Caco-2 (cell line): ENCODE results near the gene SF3A2. TPM values are rescaled to one million over a fixed set of nuclear protein-coding genes. Genes with fewer than 3 reads are reported as not detected.

Experiments
- BruUV-seq: library from RNA; stranded (reverse); fragments of 400-500 nt; replicated peaks from 2 replicates; lab custom pipeline; 2021; lab: Mats Ljungman, UMichigan
- CTCF ChIA-PET: fragments of 300-600 bp; sonication (Branson Sonifier 250); formaldehyde crosslinking; loops from one replicate; lab custom pipeline; 2022; ENCODE audit warnings: antibody characterized with exemption; lab: Charles Lee
- POLR2A ChIA-PET: fragments of 300-600 bp; sonication (Branson Sonifier 250); formaldehyde crosslinking; loops from one replicate; lab custom pipeline; 2022; ENCODE audit warnings: antibody characterized with exemption; lab: Charles Lee
- DNase-seq, 2 experiments: peaks; one replicate each; pipeline versions ENCODE4 v3.0.0 to v3.0.0-alpha.2; 2020 to 2022
- H3K27me3 ChIP-seq: replicated peaks from 2 replicates; pipeline ENCODE4 v1.6.0; 2011; ENCODE audit warnings: low read length; ENCODE audit not compliant: control insufficient read depth, insufficient read depth
- H3K36me3 ChIP-seq: 2 replicates; pipeline ENCODE4 v1.5.1; 2011; ENCODE audit warnings: low read length; ENCODE audit not compliant: control insufficient read depth, insufficient read depth
- H3K4me1 ChIP-seq: fragments of 250-450 bp; sonication (Bioruptor Pico); 2 replicates; pipeline ENCODE4 v1.5.1; 2020; ENCODE audit warnings: mild to moderate bottlenecking
- H3K4me3 ChIP-seq: 2 replicates; pipeline ENCODE4 v1.5.1; 2011; ENCODE audit warnings: low read depth, mild to moderate bottlenecking, control low read depth, low read length
- H3K9me3 ChIP-seq: fragments of 250-450 bp; sonication (Bioruptor Pico); 2 replicates; pipeline ENCODE4 v1.5.1; 2020; ENCODE audit warnings: mild to moderate bottlenecking, moderate library complexity
- H3K27ac Mint-ChIP-seq: one replicate; pipeline ENCODE4 v1.8.0; 2022; ENCODE audit warnings: mixed read lengths; ENCODE audit not compliant: unreplicated experiment
- H3K27me3 Mint-ChIP-seq: one replicate; pipeline ENCODE4 v1.8.0; 2022; ENCODE audit warnings: mixed read lengths; ENCODE audit not compliant: insufficient read depth, unreplicated experiment
- H3K36me3 Mint-ChIP-seq: one replicate; pipeline ENCODE4 v1.8.0; 2022; ENCODE audit warnings: mild to moderate bottlenecking, mixed read lengths; ENCODE audit not compliant: insufficient read depth, unreplicated experiment
- H3K4me1 Mint-ChIP-seq: one replicate; pipeline ENCODE4 v1.8.0; 2022; ENCODE audit warnings: low read depth, mixed read lengths; ENCODE audit not compliant: unreplicated experiment
- H3K4me3 Mint-ChIP-seq: one replicate; pipeline ENCODE4 v1.8.0; 2022; ENCODE audit warnings: mild to moderate bottlenecking, moderate library complexity, mixed read lengths; ENCODE audit not compliant: unreplicated experiment
- H3K9me3 Mint-ChIP-seq: one replicate; pipeline ENCODE4 v1.8.0; 2022; ENCODE audit warnings: mixed read lengths; ENCODE audit not compliant: unreplicated experiment
- CTCF ChIP-seq, 2 experiments: fragments of 200-600 bp in 1 of 2; IDR thresholded peaks; 1 replicate in 1 of 2; 2 replicates in 1 of 2; pipeline versions ENCODE4 v1.5.1 to v1.8.0; 2011 to 2022; ENCODE audit warnings: antibody characterized with exemption in 1 of 2, control low read depth in 1 of 2, inconsistent platforms in 1 of 2, low read depth in 1 of 2, low read length in 1 of 2, mild to moderate bottlenecking in 1 of 2, moderate library complexity in 1 of 2; ENCODE audit not compliant: insufficient read depth in 1 of 2, severe bottlenecking in 1 of 2, unreplicated experiment in 1 of 2
- intact Hi-C: fragments of 100-400 bp; cut with micrococcal nuclease; formaldehyde crosslinking; loops from one replicate; pipeline ENCODE4 v1.10.0; 2022; ENCODE audit not compliant: unreplicated experiment
- total RNA-seq: library from RNA; stranded (reverse); gene quantifications from 2 replicates; pipeline ENCODE4 v1.2.3, GENCODE V29; 2022

SF3A2 gene
- total RNA-seq, 1 experiment from 2014 or later = 129 TPM

GRCh38 chr19:2244486-2244885, 7.9 kb downstream of the SF3A2 start:
- Mint-ChIP-seq H3K4me3 (no peak overlapping the region), H3K27ac (no peak overlapping the region), H3K27me3 (no peaks in the 10 kb centered on the region), H3K9me3 (no peaks in the 10 kb centered on the region), H3K4me1 (peaks cover 16% of the 10 kb centered on the region), H3K36me3 (peaks cover 88% of the 10 kb centered on the region)
- POLR2A ChIA-PET = no interaction called here
- no TSS peak for BruUV-seq
- Histone ChIP-seq H3K4me3 (no peak overlapping the region), H3K9me3 (no peaks in the 10 kb centered on the region), H3K4me1 (peaks cover 23% of the 10 kb centered on the region), H3K27me3 (no peaks in the 10 kb centered on the region), H3K36me3 (peaks cover 2% of the 10 kb centered on the region)
- intact Hi-C loops = no loop called here
- no peak for DNase-seq
- CTCF ChIA-PET = no interaction called here
- no peak for TF ChIP-seq CTCF (IDR thresholded peaks at IDR 0.05; ENCODE audit: insufficient read depth in 1 of 2, low read depth in 1 of 2, low read length in 1 of 2, severe bottlenecking in 1 of 2, unreplicated experiment in 1 of 2)

GRCh38 chr19:2245273-2245672, 8.6 kb downstream of the SF3A2 start:
- no peak overlapping the region for H3K27ac Mint-ChIP-seq
- ChIA-PET POLR2A (no interaction called here), CTCF (no interaction called here)
- DNase-seq = no peak
- TF ChIP-seq CTCF (IDR thresholded peaks at IDR 0.05; ENCODE audit: insufficient read depth in 1 of 2, low read depth in 1 of 2, low read length in 1 of 2, severe bottlenecking in 1 of 2, unreplicated experiment in 1 of 2) = no peak
- peaks cover 86% of the 10 kb centered on the region for H3K36me3 Mint-ChIP-seq
- intact Hi-C loops = no loop called here
- peaks cover 8% of the 10 kb centered on the region for H3K4me1 Mint-ChIP-seq
- Histone ChIP-seq H3K27me3 (no peaks in the 10 kb centered on the region), H3K4me3 (no peak overlapping the region), H3K9me3 (no peaks in the 10 kb centered on the region), H3K4me1 (peaks cover 23% of the 10 kb centered on the region), H3K36me3 (peaks cover 2% of the 10 kb centered on the region)
- BruUV-seq = no TSS peak
- no peaks in the 10 kb centered on the region for H3K9me3 Mint-ChIP-seq
- H3K27me3 Mint-ChIP-seq = no peaks in the 10 kb centered on the region
- H3K4me3 Mint-ChIP-seq = no peak overlapping the region

GRCh38 chr19:2246014-2246620, 9.5 kb downstream of the SF3A2 start:
- no peaks in the 10 kb centered on the region for H3K27me3 ChIP-seq
- intact Hi-C loops = no loop called here
- CTCF ChIA-PET = no interaction called here
- no peak for TF ChIP-seq CTCF (IDR thresholded peaks at IDR 0.05; ENCODE audit: insufficient read depth in 1 of 2, low read depth in 1 of 2, low read length in 1 of 2, severe bottlenecking in 1 of 2, unreplicated experiment in 1 of 2)
- POLR2A ChIA-PET = no interaction called here
- no peaks in the 10 kb centered on the region for H3K9me3 ChIP-seq
- Mint-ChIP-seq H3K9me3 (no peaks in the 10 kb centered on the region), H3K27me3 (no peaks in the 10 kb centered on the region), H3K4me3 (no peak overlapping the region), H3K27ac (no peak overlapping the region), H3K4me1 (peaks cover 6% of the 10 kb centered on the region), H3K36me3 (peaks cover 86% of the 10 kb centered on the region)
- H3K4me1 ChIP-seq = peaks cover 14% of the 10 kb centered on the region
- H3K36me3 ChIP-seq = peaks cover 2% of the 10 kb centered on the region
- no peak for DNase-seq
- H3K4me3 ChIP-seq = no peak overlapping the region
- no TSS peak for BruUV-seq
